Measurements from ENCODE around the gene SPATA13.
"Not testable (repeated sequence)": the region's sequence is repeated elsewhere in the genome, so short reads cannot be mapped to it uniquely, and the experiment has no call there.

The SPATA13 gene

GRCh38 chr13:24215126-24215525 lies 54.6 kb downstream of the SPATA13 start:
- CTCF ChIA-PET = interaction anchor here (0.9 to 2.5 kb wide), 9 partner anchors 9 to 200 kb away, joined by 3 to 15 read pairs (median 8); no protein-coding TSS in a partner anchor
- POLR2A ChIA-PET = no interaction called here
- DNase-seq (ENCODE audit: extremely low spot score) = no peak
- TF ChIP-seq, protein P1, sequence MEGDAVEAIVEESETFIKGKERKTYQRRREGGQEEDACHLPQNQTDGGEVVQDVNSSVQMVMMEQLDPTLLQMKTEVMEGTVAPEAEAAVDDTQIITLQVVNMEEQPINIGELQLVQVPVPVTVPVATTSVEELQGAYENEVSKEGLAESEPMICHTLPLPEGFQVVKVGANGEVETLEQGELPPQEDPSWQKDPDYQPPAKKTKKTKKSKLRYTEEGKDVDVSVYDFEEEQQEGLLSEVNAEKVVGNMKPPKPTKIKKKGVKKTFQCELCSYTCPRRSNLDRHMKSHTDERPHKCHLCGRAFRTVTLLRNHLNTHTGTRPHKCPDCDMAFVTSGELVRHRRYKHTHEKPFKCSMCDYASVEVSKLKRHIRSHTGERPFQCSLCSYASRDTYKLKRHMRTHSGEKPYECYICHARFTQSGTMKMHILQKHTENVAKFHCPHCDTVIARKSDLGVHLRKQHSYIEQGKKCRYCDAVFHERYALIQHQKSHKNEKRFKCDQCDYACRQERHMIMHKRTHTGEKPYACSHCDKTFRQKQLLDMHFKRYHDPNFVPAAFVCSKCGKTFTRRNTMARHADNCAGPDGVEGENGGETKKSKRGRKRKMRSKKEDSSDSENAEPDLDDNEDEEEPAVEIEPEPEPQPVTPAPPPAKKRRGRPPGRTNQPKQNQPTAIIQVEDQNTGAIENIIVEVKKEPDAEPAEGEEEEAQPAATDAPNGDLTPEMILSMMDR (IDR thresholded peaks at IDR 0.05; ENCODE audit: control extremely low read depth, extremely low read depth, low read depth, missing control alignments) = no peak

DNA sequence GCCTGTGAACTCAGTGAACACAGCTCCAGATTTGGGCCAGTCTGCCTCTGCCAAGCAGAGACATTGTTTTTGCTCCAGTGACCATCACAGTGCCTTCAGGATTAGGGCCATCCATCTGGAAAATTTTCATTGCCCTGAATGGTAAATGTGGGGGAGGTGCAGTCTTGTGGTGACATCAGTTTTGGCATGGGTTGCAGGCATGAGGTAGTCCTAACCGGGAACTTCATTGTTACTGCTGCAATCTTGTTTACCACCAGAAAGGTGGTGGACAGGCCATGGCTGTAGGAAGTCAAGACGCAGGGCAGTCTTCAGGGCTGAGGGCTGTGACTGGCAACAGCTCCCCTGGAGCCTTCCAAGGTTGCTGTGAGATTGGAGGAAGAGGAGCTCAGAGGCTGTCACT lies 55.2 kb downstream of the SPATA13 start:
- no peak for DNase-seq (ENCODE audit: extremely low spot score)
- ChIA-PET POLR2A (no interaction called here), CTCF (interaction anchor here (0.9 to 2.5 kb wide), 10 partner anchors 9 to 294 kb away, joined by 3 to 15 read pairs (median 6); no protein-coding TSS in a partner anchor)
- TF ChIP-seq, protein P1 (IDR thresholded peaks at IDR 0.05; ENCODE audit: control extremely low read depth, extremely low read depth, low read depth, missing control alignments) = no peak

DNA sequence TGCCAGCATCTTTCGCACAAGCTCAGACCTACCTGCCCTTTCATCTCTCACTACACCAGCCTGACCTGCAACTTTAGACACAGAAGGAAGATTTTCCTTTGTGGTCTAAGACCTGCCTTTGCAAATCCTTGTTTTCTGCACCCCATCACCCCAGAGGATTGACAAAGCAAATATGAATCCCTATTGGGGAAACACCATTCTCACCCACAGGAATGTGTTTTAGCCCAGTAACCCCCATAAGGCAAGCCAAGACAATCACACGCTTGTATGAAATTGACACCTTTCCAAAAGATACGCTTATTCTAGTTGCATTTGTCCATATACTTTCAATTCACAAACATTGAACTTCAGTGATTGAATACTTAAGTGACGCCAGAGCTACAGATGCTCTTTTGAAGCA lies 55.7 kb downstream of the SPATA13 start:
- POLR2A ChIA-PET = no interaction called here
- CTCF ChIA-PET = interaction anchor here (1.1 to 2.5 kb wide), 7 partner anchors 12 to 294 kb away, joined by 3 to 15 read pairs (median 8); no protein-coding TSS in a partner anchor
- no peak for DNase-seq (ENCODE audit: extremely low spot score)
- TF ChIP-seq, protein P1 (IDR thresholded peaks at IDR 0.05; ENCODE audit: control extremely low read depth, extremely low read depth, low read depth, missing control alignments) = no peak

DNA sequence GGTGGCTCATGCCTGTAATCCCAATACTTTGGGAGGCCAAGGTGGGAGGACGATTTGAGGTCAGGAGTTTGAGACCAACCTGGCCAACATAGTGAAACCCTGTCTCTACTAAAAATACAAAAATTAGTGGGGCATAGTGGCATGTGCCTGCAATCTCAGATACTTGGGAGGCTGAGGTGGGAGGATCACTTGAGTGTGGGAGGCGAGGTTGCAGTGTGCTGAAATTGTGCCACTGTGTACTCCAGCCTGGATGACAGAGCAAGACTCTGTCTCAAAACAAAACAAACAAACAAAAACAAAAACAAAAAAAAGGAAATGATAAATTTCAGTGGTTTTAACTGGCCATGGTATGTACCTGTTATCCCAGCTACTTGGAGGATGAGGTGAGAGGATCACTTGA lies 56.3 kb downstream of the SPATA13 start:
- CTCF ChIA-PET = interaction anchor here (1.1 to 4.5 kb wide), 5 partner anchors 13 to 295 kb away, joined by 3 to 58 read pairs (median 8); no protein-coding TSS in a partner anchor
- POLR2A ChIA-PET; DNase-seq (ENCODE audit: extremely low spot score): not testable (repeated sequence)

- no peak for DNase-seq (ENCODE audit: extremely low spot score)
- ChIA-PET CTCF (interaction anchor here (0.7 to 4.5 kb wide), 10 partner anchors 12 to 296 kb away, joined by 3 to 58 read pairs (median 10); partner anchors contain the start of gene SPATA13), POLR2A (no interaction called here)
- TF ChIP-seq, protein P1 (IDR thresholded peaks at IDR 0.05; ENCODE audit: control extremely low read depth, extremely low read depth, low read depth, missing control alignments) = no peak
Observed at GRCh38 chr13:24217601-24218281, 57.2 kb downstream of the SPATA13 start.

DNA sequence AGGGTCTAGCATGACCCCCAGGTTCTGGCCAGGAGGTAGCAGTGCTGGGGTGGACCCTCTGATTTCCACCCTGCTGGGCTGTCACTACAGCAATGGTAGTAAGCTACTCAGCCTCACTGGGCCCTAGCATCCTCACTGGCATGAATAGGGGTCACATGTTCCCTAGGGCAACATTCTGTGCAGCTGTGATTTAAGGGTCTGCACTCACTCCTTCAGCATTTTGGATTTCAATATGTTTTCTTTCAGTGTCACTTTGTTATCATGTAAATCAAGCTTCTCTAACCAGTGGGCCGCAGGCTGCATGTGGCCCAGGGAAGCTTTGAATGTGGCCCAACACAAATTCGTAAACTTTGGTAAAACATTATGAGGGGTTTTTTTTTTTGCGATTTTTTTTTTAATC lies 57.8 kb downstream of the SPATA13 start:
- no peak for DNase-seq (ENCODE audit: extremely low spot score)
- CTCF ChIA-PET = interaction anchor here (0.6 to 4.5 kb wide), 14 partner anchors 9 to 312 kb away, joined by 3 to 58 read pairs (median 6); partner anchors contain the start of gene SPATA13

More for the DNA sequence above, 57.8 kb downstream of the SPATA13 start:
- TF ChIP-seq, protein P1 (IDR thresholded peaks at IDR 0.05; ENCODE audit: control extremely low read depth, extremely low read depth, low read depth, missing control alignments) = no peak
- POLR2A ChIA-PET = no interaction called here

Data from GM10248 (cell line).